ENCODE results near the gene ACSF3. TPM values are rescaled to one million over a fixed set of nuclear protein-coding genes. Genes with fewer than 3 reads are reported as not detected.

The ACSF3 gene
- total RNA-seq, 1 donor from 2014 or later = 35.7 TPM

- H3K4me3 Mint-ChIP-seq = no peak overlapping the region
- no peak for DNase-seq (ENCODE audit: low spot score in 2 of 2, unreplicated experiment in 2 of 2)
- no peaks in the 10 kb centered on the region for H3K36me3 Mint-ChIP-seq
- TF ChIP-seq CTCF (IDR thresholded peaks at IDR 0.05; ENCODE audit: unreplicated experiment) = no peak
- H3K9me3 Mint-ChIP-seq = no peaks in the 10 kb centered on the region
- H3K4me1 Mint-ChIP-seq = no peaks in the 10 kb centered on the region
- peaks cover 11% of the 10 kb centered on the region for H3K27me3 Mint-ChIP-seq (ENCODE audit: low read depth)
- H3K27ac Mint-ChIP-seq = no peak overlapping the region
These were observed 39.4 kb upstream of the ACSF3 start for GRCh38 chr16:89054261-89054661.

- Mint-ChIP-seq H3K36me3 (no peaks in the 10 kb centered on the region), H3K9me3 (no peaks in the 10 kb centered on the region), H3K27me3 (ENCODE audit: low read depth) (peaks cover 11% of the 10 kb centered on the region), H3K4me3 (no peak overlapping the region), H3K27ac (no peak overlapping the region), H3K4me1 (no peaks in the 10 kb centered on the region)
- no peak for TF ChIP-seq CTCF (IDR thresholded peaks at IDR 0.05; ENCODE audit: unreplicated experiment)
- DNase-seq (ENCODE audit: low spot score in 2 of 2, unreplicated experiment in 2 of 2) = no peak
These were observed 38.9 kb upstream of the ACSF3 start for GRCh38 chr16:89054714-89055113.

- Mint-ChIP-seq H3K4me3 (no peak overlapping the region), H3K9me3 (no peaks in the 10 kb centered on the region), H3K36me3 (no peaks in the 10 kb centered on the region), H3K27me3 (ENCODE audit: low read depth) (peaks cover 14% of the 10 kb centered on the region), H3K4me1 (no peaks in the 10 kb centered on the region), H3K27ac (no peak overlapping the region)
- TF ChIP-seq CTCF (IDR thresholded peaks at IDR 0.05; ENCODE audit: unreplicated experiment) = no peak
- no peak for DNase-seq (ENCODE audit: low spot score in 2 of 2, unreplicated experiment in 2 of 2)
These were observed 38.3 kb upstream of the ACSF3 start for GRCh38 chr16:89055313-89055712.

- peaks cover 18% of the 10 kb centered on the region for H3K27me3 Mint-ChIP-seq (ENCODE audit: low read depth)
- no peak for DNase-seq (ENCODE audit: low spot score in 2 of 2, unreplicated experiment in 2 of 2)
- H3K4me1 Mint-ChIP-seq = no peaks in the 10 kb centered on the region
- TF ChIP-seq CTCF (IDR thresholded peaks at IDR 0.05; ENCODE audit: unreplicated experiment) = no peak
- H3K4me3 Mint-ChIP-seq = no peak overlapping the region
- no peaks in the 10 kb centered on the region for H3K9me3 Mint-ChIP-seq
- H3K27ac Mint-ChIP-seq = no peak overlapping the region
- H3K36me3 Mint-ChIP-seq = no peaks in the 10 kb centered on the region
These were observed 37.6 kb upstream of the ACSF3 start for GRCh38 chr16:89055894-89056555.

- DNase-seq (ENCODE audit: low spot score in 2 of 2, unreplicated experiment in 2 of 2) = no peak
- Mint-ChIP-seq H3K36me3 (no peaks in the 10 kb centered on the region), H3K4me3 (no peak overlapping the region), H3K27ac (no peak overlapping the region), H3K9me3 (no peaks in the 10 kb centered on the region), H3K27me3 (ENCODE audit: low read depth) (peaks cover 22% of the 10 kb centered on the region), H3K4me1 (no peaks in the 10 kb centered on the region)
- TF ChIP-seq CTCF (IDR thresholded peaks at IDR 0.05; ENCODE audit: unreplicated experiment) = no peak
These were observed 37.1 kb upstream of the ACSF3 start for GRCh38 chr16:89056592-89056991.

- Mint-ChIP-seq H3K4me1 (no peaks in the 10 kb centered on the region), H3K36me3 (no peaks in the 10 kb centered on the region), H3K9me3 (no peaks in the 10 kb centered on the region), H3K27ac (no peak overlapping the region), H3K4me3 (no peak overlapping the region), H3K27me3 (ENCODE audit: low read depth) (peaks cover 22% of the 10 kb centered on the region)
- TF ChIP-seq CTCF (IDR thresholded peaks at IDR 0.05; ENCODE audit: unreplicated experiment) = no peak
- DNase-seq (ENCODE audit: low spot score in 2 of 2, unreplicated experiment in 2 of 2) = no peak
These were observed 35.9 kb upstream of the ACSF3 start for GRCh38 chr16:89057738-89058137.
